ENCODE results near the gene NOL9. TPM values are rescaled to one million over a fixed set of nuclear protein-coding genes. Genes with fewer than 3 reads are reported as not detected.
A peak's percentile ranks its signal among the peaks of the same experiment; 100 is the strongest.

The NOL9 gene
- total RNA-seq, 2 experiments from 2014 or later, result 32.5 to 39.1 TPM

DNA sequence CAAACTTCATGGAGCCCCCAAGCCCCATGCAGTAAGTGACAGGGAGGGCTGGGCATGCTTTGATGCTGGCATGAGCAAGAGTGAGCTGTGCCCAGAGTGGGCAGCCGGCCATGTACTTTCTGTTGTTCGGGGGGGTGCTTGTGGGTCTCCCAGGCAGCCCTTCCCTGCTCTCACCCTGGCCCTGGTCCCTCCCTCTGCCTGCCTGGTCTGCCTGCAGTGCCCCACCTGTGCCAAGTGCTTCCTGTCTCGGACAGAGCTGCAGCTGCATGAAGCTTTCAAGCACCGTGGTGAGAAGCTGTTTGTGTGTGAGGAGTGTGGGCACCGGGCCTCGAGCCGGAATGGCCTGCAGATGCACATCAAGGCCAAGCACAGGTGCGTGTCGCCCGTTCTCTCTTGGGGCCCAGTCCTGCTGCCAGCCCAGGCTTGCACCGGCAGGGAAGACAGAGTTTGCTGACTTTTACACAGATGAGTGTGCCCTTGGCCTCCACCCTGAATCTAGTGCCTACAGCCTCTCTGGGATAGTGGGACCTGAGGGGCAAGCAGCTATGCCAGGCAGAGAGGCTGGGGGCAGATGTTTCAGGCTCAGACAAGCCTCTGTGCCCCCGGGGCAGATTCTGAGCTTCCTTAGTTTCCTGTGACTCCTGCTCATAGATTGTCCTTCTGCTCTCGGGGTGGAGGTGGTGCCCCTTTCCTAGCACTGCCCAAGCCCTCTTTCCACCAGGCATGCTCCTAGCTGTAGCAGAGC is 33.1 kb upstream of the NOL9 start:
- peaks cover 3% of the 10 kb centered on the region for H3K36me3 Mint-ChIP-seq

GRCh38 chr1:6586404-6586816 is 32.1 kb upstream of the NOL9 start:
- CTCF ChIA-PET, result no interaction called here
- DNase-seq, result no peak
- Mint-ChIP-seq H3K27ac (no peak overlapping the region), H3K4me3 (no peak overlapping the region), H3K4me1 (peaks cover 20% of the 10 kb centered on the region), H3K27me3 (no peaks in the 10 kb centered on the region), H3K9me3 (ENCODE audit: low read depth) (no peaks in the 10 kb centered on the region), H3K36me3 (peaks cover 3% of the 10 kb centered on the region)
- ATAC-seq, result no peak

More for the DNA sequence above, 33.1 kb upstream of the NOL9 start:
- CTCF ChIA-PET, result interaction anchor here (1.0 to 1.3 kb wide), 3 partner anchors 16 to 99 kb away, joined by 3 read pairs; partner anchors contain the start of gene KLHL21
- H3K9me3 Mint-ChIP-seq (ENCODE audit: low read depth), result no peaks in the 10 kb centered on the region
- no peak for ATAC-seq
- H3K4me3 Mint-ChIP-seq, result no peak overlapping the region
- H3K27me3 Mint-ChIP-seq, result no peaks in the 10 kb centered on the region
- peaks cover 20% of the 10 kb centered on the region for H3K4me1 Mint-ChIP-seq
- DNase-seq, result no peak
- peak overlapping the region; percentile 33 for H3K27ac Mint-ChIP-seq

- no peak overlapping the region for H3K27ac Mint-ChIP-seq
- no peaks in the 10 kb centered on the region for H3K27me3 Mint-ChIP-seq
- H3K4me3 Mint-ChIP-seq, result no peak overlapping the region
- DNase-seq (no peak), ATAC-seq (no peak)
- CTCF ChIA-PET, result no interaction called here
- H3K4me1 Mint-ChIP-seq, result peaks cover 18% of the 10 kb centered on the region
- no peaks in the 10 kb centered on the region for H3K9me3 Mint-ChIP-seq (ENCODE audit: low read depth)
- H3K36me3 Mint-ChIP-seq, result peaks cover 3% of the 10 kb centered on the region
Measured at GRCh38 chr1:6585841-6586240, 31.5 kb upstream of the NOL9 start.

- CTCF ChIA-PET, result no interaction called here
- no peaks in the 10 kb centered on the region for H3K27me3 Mint-ChIP-seq
- H3K4me1 Mint-ChIP-seq, result peaks cover 24% of the 10 kb centered on the region
- H3K36me3 Mint-ChIP-seq, result peaks cover 3% of the 10 kb centered on the region
- peak overlapping the region; percentile 3 for H3K27ac Mint-ChIP-seq
- H3K9me3 Mint-ChIP-seq (ENCODE audit: low read depth), result no peaks in the 10 kb centered on the region
- DNase-seq (no peak), ATAC-seq (no peak)
- no peak overlapping the region for H3K4me3 Mint-ChIP-seq
Measured at GRCh38 chr1:6585081-6585722, 30.9 kb upstream of the NOL9 start.

GRCh38 chr1:6584126-6585080 is 30.1 kb upstream of the NOL9 start:
- Mint-ChIP-seq H3K27me3 (no peaks in the 10 kb centered on the region), H3K9me3 (ENCODE audit: low read depth) (no peaks in the 10 kb centered on the region), H3K4me3 (no peak overlapping the region), H3K36me3 (peaks cover 2% of the 10 kb centered on the region), H3K4me1 (peaks cover 27% of the 10 kb centered on the region), H3K27ac (peak overlapping the region; percentile 3)
- CTCF ChIA-PET, result interaction anchor here (0.7 kb wide), 1 partner anchor 1083 kb away, joined by 3 read pairs; no protein-coding TSS in a partner anchor
- ATAC-seq (no peak), DNase-seq (no peak)

DNA sequence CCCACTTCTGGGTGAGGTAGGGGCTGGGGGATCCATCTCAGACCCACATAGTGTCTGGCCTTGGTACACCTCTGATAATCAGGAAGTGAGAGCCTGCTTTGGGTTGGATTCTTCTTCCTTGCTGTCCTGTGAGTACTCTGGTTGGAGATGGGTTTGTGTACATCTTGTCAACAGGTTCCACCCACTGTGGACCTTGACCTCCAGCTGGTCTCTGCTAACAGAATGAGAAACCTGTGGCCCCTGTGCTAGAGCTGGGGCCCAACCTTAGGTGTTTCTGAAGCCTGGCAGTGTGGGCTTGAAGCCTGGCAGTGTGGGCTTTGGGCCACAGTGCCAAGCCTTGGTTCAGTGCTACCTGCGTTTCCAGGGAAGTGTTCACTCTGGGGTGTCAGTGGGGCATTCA is 28.1 kb upstream of the NOL9 start:
- CTCF ChIA-PET, result interaction anchor here (1.1 to 1.6 kb wide), 3 partner anchors 18 to 29 kb away, joined by 3 read pairs; no protein-coding TSS in a partner anchor

GRCh38 chr1:6581561-6582305 is 27.4 kb upstream of the NOL9 start:
- DNase-seq (no peak), ATAC-seq (no peak)
- no peaks in the 10 kb centered on the region for H3K36me3 Mint-ChIP-seq
- H3K4me3 Mint-ChIP-seq, result no peak overlapping the region
- CTCF ChIA-PET, result interaction anchor here (1.6 to 2.2 kb wide), 2 partner anchors 27 to 29 kb away, joined by 3 to 24 read pairs; partner anchors contain the start of genes NOL9 and TAS1R1
- H3K4me1 Mint-ChIP-seq, result peaks cover 31% of the 10 kb centered on the region
- H3K27ac Mint-ChIP-seq, result peak overlapping the region; percentile 14
- H3K9me3 Mint-ChIP-seq (ENCODE audit: low read depth), result no peaks in the 10 kb centered on the region
- H3K27me3 Mint-ChIP-seq, result no peaks in the 10 kb centered on the region

More for the DNA sequence above, 28.1 kb upstream of the NOL9 start:
- Mint-ChIP-seq H3K27ac (peak overlapping the region; percentile 53), H3K9me3 (ENCODE audit: low read depth) (no peaks in the 10 kb centered on the region), H3K27me3 (no peaks in the 10 kb centered on the region), H3K36me3 (no peaks in the 10 kb centered on the region), H3K4me1 (peaks cover 32% of the 10 kb centered on the region), H3K4me3 (no peak overlapping the region)
- no peak for ATAC-seq
- no peak for DNase-seq

DNA sequence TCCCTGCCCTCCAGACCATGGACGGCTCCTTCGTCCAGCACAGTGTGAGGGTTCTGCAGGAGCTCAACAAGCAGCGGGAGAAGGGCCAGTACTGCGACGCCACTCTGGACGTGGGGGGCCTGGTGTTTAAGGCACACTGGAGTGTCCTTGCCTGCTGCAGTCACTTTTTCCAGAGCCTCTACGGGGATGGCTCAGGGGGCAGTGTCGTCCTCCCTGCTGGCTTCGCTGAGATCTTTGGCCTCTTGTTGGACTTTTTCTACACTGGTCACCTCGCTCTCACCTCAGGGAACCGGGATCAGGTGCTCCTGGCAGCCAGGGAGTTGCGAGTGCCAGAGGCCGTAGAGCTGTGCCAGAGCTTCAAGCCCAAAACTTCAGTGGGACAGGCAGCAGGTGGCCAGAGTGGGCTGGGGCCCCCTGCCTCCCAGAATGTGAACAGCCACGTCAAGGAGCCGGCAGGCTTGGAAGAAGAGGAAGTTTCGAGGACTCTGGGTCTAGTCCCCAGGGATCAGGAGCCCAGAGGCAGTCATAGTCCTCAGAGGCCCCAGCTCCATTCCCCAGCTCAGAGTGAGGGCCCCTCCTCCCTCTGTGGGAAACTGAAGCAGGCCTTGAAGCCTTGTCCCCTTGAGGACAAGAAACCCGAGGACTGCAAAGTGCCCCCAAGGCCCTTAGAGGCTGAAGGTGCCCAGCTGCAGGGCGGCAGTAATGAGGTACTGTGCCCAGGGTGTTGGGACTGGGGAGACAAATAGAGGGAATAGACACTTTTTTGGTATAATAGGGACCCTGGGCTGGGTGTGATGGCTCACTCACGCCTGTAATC is 26.5 kb upstream of the NOL9 start:
- DNase-seq (no peak), ATAC-seq (no peak)
- no peaks in the 10 kb centered on the region for H3K36me3 Mint-ChIP-seq
- peak overlapping the region; percentile 94 for H3K4me3 Mint-ChIP-seq
- H3K27me3 Mint-ChIP-seq, result no peaks in the 10 kb centered on the region
- CTCF ChIA-PET, result interaction anchor here (0.9 to 2.2 kb wide), 3 partner anchors 12 to 26 kb away, joined by 3 to 24 read pairs (median 5); partner anchors contain the start of genes NOL9 and TAS1R1
- H3K27ac Mint-ChIP-seq, result peak overlapping the region; percentile 94
- H3K4me1 Mint-ChIP-seq, result peaks cover 31% of the 10 kb centered on the region
- no peaks in the 10 kb centered on the region for H3K9me3 Mint-ChIP-seq (ENCODE audit: low read depth)

GRCh38 chr1:6580119-6580592 is 25.8 kb upstream of the NOL9 start:
- no peaks in the 10 kb centered on the region for H3K27me3 Mint-ChIP-seq
- H3K36me3 Mint-ChIP-seq, result no peaks in the 10 kb centered on the region
- H3K4me3 Mint-ChIP-seq, result peak overlapping the region; percentile 94
- peak overlapping the region; percentile 94 for H3K27ac Mint-ChIP-seq
- CTCF ChIA-PET, result interaction anchor here (0.9 to 2.2 kb wide), 5 partner anchors 9 to 154 kb away, joined by 3 to 24 read pairs (median 3); partner anchors contain the start of genes NOL9 and TAS1R1
- H3K9me3 Mint-ChIP-seq (ENCODE audit: low read depth), result no peaks in the 10 kb centered on the region
- peaks cover 31% of the 10 kb centered on the region for H3K4me1 Mint-ChIP-seq
- ATAC-seq, result peak; percentile 12
- no peak for DNase-seq

DNA sequence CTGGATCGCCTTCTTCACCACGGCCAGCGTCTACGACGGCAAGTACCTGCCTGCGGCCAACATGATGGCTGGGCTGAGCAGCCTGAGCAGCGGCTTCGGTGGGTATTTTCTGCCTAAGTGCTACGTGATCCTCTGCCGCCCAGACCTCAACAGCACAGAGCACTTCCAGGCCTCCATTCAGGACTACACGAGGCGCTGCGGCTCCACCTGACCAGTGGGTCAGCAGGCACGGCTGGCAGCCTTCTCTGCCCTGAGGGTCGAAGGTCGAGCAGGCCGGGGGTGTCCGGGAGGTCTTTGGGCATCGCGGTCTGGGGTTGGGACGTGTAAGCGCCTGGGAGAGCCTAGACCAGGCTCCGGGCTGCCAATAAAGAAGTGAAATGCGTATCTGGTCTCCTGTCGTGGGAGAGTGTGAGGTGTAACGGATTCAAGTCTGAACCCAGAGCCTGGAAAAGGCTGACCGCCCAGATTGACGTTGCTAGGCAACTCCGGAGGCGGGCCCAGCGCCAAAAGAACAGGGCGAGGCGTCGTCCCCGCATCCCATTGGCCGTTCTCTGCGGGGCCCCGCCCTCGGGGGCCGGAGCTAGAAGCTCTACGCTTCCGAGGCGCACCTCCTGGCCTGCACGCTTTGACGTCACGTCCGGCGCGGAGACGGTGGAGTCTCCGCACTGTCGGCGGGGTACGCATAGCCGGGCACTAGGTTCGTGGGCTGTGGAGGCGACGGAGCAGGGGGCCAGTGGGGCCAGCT is 25.2 kb upstream of the NOL9 start, which contains the start of gene ZBTB48:
ZBTB48 (plus strand) TSS at position 621 of the 745 bp plus-strand sequence. CDS start 616 bp downstream, outside the sequence.
- DNase-seq (peak; percentile 98), ATAC-seq (peak; percentile 99)
- H3K27me3 Mint-ChIP-seq, result no peaks in the 10 kb centered on the region
- H3K4me3 Mint-ChIP-seq, result peak within 1 kb of the TSS; percentile 94
- H3K36me3 Mint-ChIP-seq, result no peaks in the 10 kb centered on the region
- CTCF ChIA-PET, result interaction anchor here (0.9 to 2.2 kb wide), 6 partner anchors 9 to 154 kb away, joined by 3 to 24 read pairs (median 4); partner anchors contain the start of genes NOL9 and TAS1R1
- no peaks in the 10 kb centered on the region for H3K9me3 Mint-ChIP-seq (ENCODE audit: low read depth)
- H3K4me1 Mint-ChIP-seq, result peaks cover 31% of the 10 kb centered on the region
- H3K27ac Mint-ChIP-seq, result peak within 1 kb of the TSS; percentile 94
